Measurements from ENCODE around the gene CD300LG.

DNA sequence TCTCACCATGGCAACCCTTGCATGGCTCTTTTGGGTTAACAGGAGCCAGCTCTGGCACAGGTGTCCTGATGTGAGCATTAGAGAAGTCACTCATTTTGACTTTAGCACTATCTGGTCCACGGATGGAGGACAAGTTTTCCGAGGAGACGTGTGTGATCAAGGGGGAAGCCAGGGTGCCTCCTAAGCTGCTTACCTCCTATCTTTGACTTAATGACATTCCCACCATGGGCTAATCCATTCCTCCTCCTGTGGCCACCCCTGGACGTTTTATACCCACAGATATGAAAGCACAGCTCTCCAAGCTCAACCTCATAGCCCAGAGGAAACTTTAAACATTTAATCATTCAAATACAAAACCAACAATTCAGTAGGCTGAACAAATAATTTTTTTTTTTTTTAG is 41.6 kb downstream of the CD300LG start:
- TF ChIP-seq EZH2 (optimal IDR thresholded peaks at IDR 0.05; ENCODE audit: low read depth, low read length) (no peak), CTCF (IDR thresholded peaks at IDR 0.05; ENCODE audit: low read length) (no peak), EZH2phosphoT487 (IDR thresholded peaks at IDR 0.05; ENCODE audit: low read length) (no peak)

Data from MM.1S (cell line).